VCaP (cell line): ENCODE results near the gene TBC1D26.
"Not testable (repeated sequence)": the region's sequence is repeated elsewhere in the genome, so short reads cannot be mapped to it uniquely, and the experiment has no call there.

Experiments used
- H3K27ac ChIP-seq: fragments of 450-650 bp; 2 replicates; pipeline ENCODE4 v1.5.1; 2017
- TF ChIP-seq, protein P1 (sequence below): fragments of 450-650 bp; conservative IDR thresholded peaks from 2 replicates; pipeline ENCODE4 v1.5.1; 2017; ENCODE audit warnings: mild to moderate bottlenecking, moderate library complexity

The TBC1D26 gene

GRCh38 chr17:15776871-15777270 is 44.8 kb downstream of the TBC1D26 start:
- TF ChIP-seq, protein P1, sequence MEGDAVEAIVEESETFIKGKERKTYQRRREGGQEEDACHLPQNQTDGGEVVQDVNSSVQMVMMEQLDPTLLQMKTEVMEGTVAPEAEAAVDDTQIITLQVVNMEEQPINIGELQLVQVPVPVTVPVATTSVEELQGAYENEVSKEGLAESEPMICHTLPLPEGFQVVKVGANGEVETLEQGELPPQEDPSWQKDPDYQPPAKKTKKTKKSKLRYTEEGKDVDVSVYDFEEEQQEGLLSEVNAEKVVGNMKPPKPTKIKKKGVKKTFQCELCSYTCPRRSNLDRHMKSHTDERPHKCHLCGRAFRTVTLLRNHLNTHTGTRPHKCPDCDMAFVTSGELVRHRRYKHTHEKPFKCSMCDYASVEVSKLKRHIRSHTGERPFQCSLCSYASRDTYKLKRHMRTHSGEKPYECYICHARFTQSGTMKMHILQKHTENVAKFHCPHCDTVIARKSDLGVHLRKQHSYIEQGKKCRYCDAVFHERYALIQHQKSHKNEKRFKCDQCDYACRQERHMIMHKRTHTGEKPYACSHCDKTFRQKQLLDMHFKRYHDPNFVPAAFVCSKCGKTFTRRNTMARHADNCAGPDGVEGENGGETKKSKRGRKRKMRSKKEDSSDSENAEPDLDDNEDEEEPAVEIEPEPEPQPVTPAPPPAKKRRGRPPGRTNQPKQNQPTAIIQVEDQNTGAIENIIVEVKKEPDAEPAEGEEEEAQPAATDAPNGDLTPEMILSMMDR = no peak

GRCh38 chr17:15777297-15777696 is 45.2 kb downstream of the TBC1D26 start:
- TF ChIP-seq, protein P1 = no peak

More at GRCh38 chr17:15776871-15777270, 44.8 kb downstream of the TBC1D26 start:
- no peak overlapping the region for H3K27ac ChIP-seq

GRCh38 chr17:15777717-15778116 is 45.6 kb downstream of the TBC1D26 start:
- TF ChIP-seq, protein P1 = no peak
- H3K27ac ChIP-seq = no peak overlapping the region

More at GRCh38 chr17:15777297-15777696, 45.2 kb downstream of the TBC1D26 start:
- no peak overlapping the region for H3K27ac ChIP-seq

- TF ChIP-seq, protein P1 = no peak
- no peak overlapping the region for H3K27ac ChIP-seq
Observed at GRCh38 chr17:15779119-15779518, 47.0 kb downstream of the TBC1D26 start.

DNA sequence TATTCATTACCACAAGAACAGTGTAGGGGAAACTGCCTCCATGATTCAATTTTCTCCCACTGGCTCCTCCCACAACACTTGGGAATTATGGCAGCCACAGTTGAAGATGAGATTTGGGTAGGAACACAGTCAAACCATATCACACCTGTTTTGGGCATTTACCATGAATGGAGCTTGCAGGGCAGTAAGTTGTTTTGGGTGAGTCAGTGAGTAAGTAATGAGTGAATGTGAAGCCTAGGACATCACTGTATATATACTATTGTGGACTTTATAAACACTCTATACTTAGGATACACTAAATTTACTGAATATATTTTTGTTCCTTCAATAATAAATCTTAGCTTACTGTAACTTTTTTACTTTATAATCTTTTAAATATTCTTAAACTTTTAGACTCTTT is 48.1 kb downstream of the TBC1D26 start:
- TF ChIP-seq, protein P1 = no peak

DNA sequence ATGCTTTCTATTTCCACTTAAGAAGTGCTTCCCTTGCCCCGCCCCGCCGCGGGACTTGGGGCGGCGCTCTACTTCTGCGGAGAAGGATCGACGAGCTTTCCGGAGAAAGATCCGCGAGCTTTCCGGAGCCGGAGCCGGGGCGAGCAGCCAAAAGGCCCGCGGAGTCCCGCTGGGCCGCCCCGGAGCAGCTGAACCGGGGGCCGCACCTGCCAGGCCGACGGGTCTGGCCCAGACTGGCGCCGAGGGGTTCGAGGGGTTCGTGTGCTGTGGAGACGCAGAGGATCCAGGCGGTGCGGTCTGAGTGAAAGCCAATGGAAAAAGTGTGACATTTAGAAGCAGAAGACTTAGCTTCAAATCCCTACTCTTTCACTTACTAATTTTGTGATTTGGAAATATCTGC is 50.8 kb downstream of the TBC1D26 start:
- TF ChIP-seq, protein P1 = no peak
- H3K27ac ChIP-seq = no peak overlapping the region

More for the DNA sequence above, 48.1 kb downstream of the TBC1D26 start:
- H3K27ac ChIP-seq = no peak overlapping the region

- no peak overlapping the region for H3K27ac ChIP-seq
- TF ChIP-seq, protein P1 = no peak
Observed at GRCh38 chr17:15783461-15783860, 51.4 kb downstream of the TBC1D26 start.

GRCh38 chr17:15784351-15784750 is 52.3 kb downstream of the TBC1D26 start:
- H3K27ac ChIP-seq = not testable (repeated sequence)

- not testable (repeated sequence) for H3K27ac ChIP-seq
Observed at GRCh38 chr17:15787363-15788075, 55.4 kb downstream of the TBC1D26 start.

GRCh38 chr17:15788365-15788764 is 56.3 kb downstream of the TBC1D26 start:
- H3K27ac ChIP-seq = not testable (repeated sequence)
